ENCODE data around the gene SINHCAF. TPM values are rescaled to one million over a fixed set of nuclear protein-coding genes. Genes with fewer than 3 reads are reported as not detected.

SINHCAF gene
- total RNA-seq, 1 experiment from 2014 or later, result 497 TPM

GRCh38 chr12:31278832-31279231, 47.1 kb downstream of the SINHCAF start:
- no peak overlapping the region for H2AK5ac ChIP-seq (ENCODE audit: insufficient read length, low read length)
- no peak overlapping the region for H3K23ac ChIP-seq (ENCODE audit: insufficient read length, low read depth, low read length)
- Mint-ChIP-seq H3K27ac (peak overlapping the region in 2 of 3 experiments; percentile 16 to 88; a peak in 3 of 7 replicates), H3K4me3 (no peak overlapping the region), H3K4me1 (peaks cover 18 to 23% of the 10 kb centered on the region in 2 experiments), H3K27me3 (ENCODE audit: low read depth) (no peaks in the 10 kb centered on the region; the same call in 1 of the 2 replicates), H3K36me3 (ENCODE audit: insufficient read depth in 1 of 3, low read depth in 3 of 3) (peaks cover 30 to 66% (median 60%) of the 10 kb centered on the region in 3 experiments; a peak in 6 of 7 replicates), H3K9me3 (no peaks in the 10 kb centered on the region)
- no peak overlapping the region for H3K27ac ChIP-seq (ENCODE audit: insufficient read length, low read depth, low read length)
- no peak overlapping the region for H4K91ac ChIP-seq (ENCODE audit: insufficient read length, low read depth, low read length)
- DNase-seq, result no peak
- H3K14ac ChIP-seq (ENCODE audit: insufficient read depth, low read length), result no peak overlapping the region
- no peak overlapping the region for H3K4me2 ChIP-seq (ENCODE audit: insufficient read depth, insufficient read length, low read length)
- H3K79me2 ChIP-seq (ENCODE audit: insufficient read depth, low read length), result no peaks in the 10 kb centered on the region
- H3K4me1 ChIP-seq (ENCODE audit: insufficient read depth, low read length), result no peaks in the 10 kb centered on the region
- WGBS (ENCODE audit: extremely low coverage, insufficient read length, low lambda C conversion rate), result no CpG with 5 or more reads among the region's 1 CpG
- H4K5ac ChIP-seq (ENCODE audit: insufficient read length, low read depth, low read length), result no peak overlapping the region
- no peak overlapping the region for H4K8ac ChIP-seq (replicated peaks; ENCODE audit: insufficient read length, low read depth, low read length)
- H3K79me1 ChIP-seq (ENCODE audit: insufficient read depth, low read depth, low read length, poor library complexity, severe bottlenecking), result no peaks in the 10 kb centered on the region
- no peak overlapping the region for H2BK12ac ChIP-seq (ENCODE audit: insufficient read length, low read depth, low read length)
- no peak overlapping the region for H3K56ac ChIP-seq (ENCODE audit: insufficient read length, low read depth, low read length)
- no peak overlapping the region for H3K9ac ChIP-seq (ENCODE audit: extremely low read depth, insufficient read length, low read length)
- no peaks in the 10 kb centered on the region for H4K20me1 ChIP-seq (ENCODE audit: control insufficient read depth, insufficient read depth, insufficient read length)
- no peak overlapping the region for H2AFZ ChIP-seq (ENCODE audit: low read length)
- no peak overlapping the region for H3T11ph ChIP-seq (ENCODE audit: low read length)
- TF ChIP-seq CTCF (conservative IDR thresholded peaks at IDR 0.05), result no peak
- no peak overlapping the region for H2BK15ac ChIP-seq (ENCODE audit: low read depth, low read length)
- H3K18ac ChIP-seq (ENCODE audit: insufficient read length, low read depth, low read length), result no peak overlapping the region
- H3K27me3 ChIP-seq (ENCODE audit: insufficient read depth, low read length), result no peaks in the 10 kb centered on the region
- no peak overlapping the region for H2BK5ac ChIP-seq (ENCODE audit: insufficient read length, low read length)
- H2BK20ac ChIP-seq (ENCODE audit: low read depth, low read length, poor library complexity, severe bottlenecking), result no peak overlapping the region
- H3K4ac ChIP-seq (ENCODE audit: low read depth, low read length), result no peak overlapping the region
- no peaks in the 10 kb centered on the region for H3K23me2 ChIP-seq (ENCODE audit: insufficient read length, low read depth, low read length, poor library complexity, severe bottlenecking)
- H2BK120ac ChIP-seq (ENCODE audit: low read depth, low read length, poor library complexity, severe bottlenecking), result no peak overlapping the region
- H3K9me3 ChIP-seq (ENCODE audit: control insufficient read depth, low read depth, low read length), result no peaks in the 10 kb centered on the region

All from H9 (cell line).